Medulla oblongata (tissue), 1 donor: ENCODE measurements around the gene R3HDM4.

Experiments
- DNase-seq: peaks from one replicate; pipeline ENCODE4 v3.0.0-alpha.2; 2015; ENCODE audit errors: extremely low spot score

The R3HDM4 gene

GRCh38 chr19:947090-947706 lies 34.2 kb upstream of the R3HDM4 start:
- DNase-seq, result no peak

GRCh38 chr19:945401-946252 lies 32.6 kb upstream of the R3HDM4 start:
- DNase-seq, result no peak

GRCh38 chr19:944663-945241 lies 31.7 kb upstream of the R3HDM4 start:
- no peak for DNase-seq

GRCh38 chr19:944171-944567 lies 31.1 kb upstream of the R3HDM4 start:
- no peak for DNase-seq

- DNase-seq, result no peak
These were observed 30.6 kb upstream of the R3HDM4 start for GRCh38 chr19:943551-944170.

GRCh38 chr19:942133-942645 lies 29.2 kb upstream of the R3HDM4 start:
- DNase-seq, result no peak

GRCh38 chr19:941292-942132 lies 28.5 kb upstream of the R3HDM4 start:
- DNase-seq, result no peak

GRCh38 chr19:940591-941291 lies 27.7 kb upstream of the R3HDM4 start:
- peak; percentile 77 for DNase-seq

- DNase-seq, result no peak
These were observed 26.9 kb upstream of the R3HDM4 start for GRCh38 chr19:939922-940321.

GRCh38 chr19:939439-939838 lies 26.4 kb upstream of the R3HDM4 start:
- no peak for DNase-seq

GRCh38 chr19:938233-938923 lies 25.4 kb upstream of the R3HDM4 start:
- no peak for DNase-seq

- no peak for DNase-seq
These were observed 24.3 kb upstream of the R3HDM4 start for GRCh38 chr19:937259-937694.

GRCh38 chr19:936175-936546 lies 23.1 kb upstream of the R3HDM4 start:
- no peak for DNase-seq

GRCh38 chr19:934865-935479 lies 22.0 kb upstream of the R3HDM4 start:
- peak; percentile 80 for DNase-seq

GRCh38 chr19:934197-934840 lies 21.3 kb upstream of the R3HDM4 start:
- no peak for DNase-seq

- DNase-seq, result no peak
These were observed 20.5 kb upstream of the R3HDM4 start for GRCh38 chr19:933553-933882.

GRCh38 chr19:932648-933552 lies 19.9 kb upstream of the R3HDM4 start:
- no peak for DNase-seq
